Heart right ventricle (tissue), 16 donors: ENCODE data around the gene MAGI2. TPM values are rescaled to one million over a fixed set of nuclear protein-coding genes. Genes with fewer than 3 reads are reported as not detected.

ENCODE experiments used
- ATAC-seq, 8 donors: fragments of 200-7000 bp; cut with Tn5 transposase; one replicate each; pipeline ENCODE4 v1.9.1; 2020; ENCODE audit warnings: mild to moderate bottlenecking in 8 of 8, moderate library complexity in 8 of 8, moderate number of reproducible peaks in 1 of 8
- DNase-seq, 2 donors: peaks; one replicate each; pipeline ENCODE4 v3.0.0-alpha.2; 2020
- H3K27ac ChIP-seq, 10 donors: fragments of 200-600 bp; sonication (generic) in 2 of 10; one replicate each; pipeline versions ENCODE4 v1.5.0 to v1.8.0; 2020 to 2022; ENCODE audit warnings: mild to moderate bottlenecking in 3 of 10
- H3K27me3 ChIP-seq, 7 donors: fragments of 200-600 bp; one replicate each; pipeline ENCODE4 v1.8.0; 2021 to 2022; ENCODE audit warnings: mild to moderate bottlenecking in 2 of 7
- H3K36me3 ChIP-seq, 9 donors: fragments of 200-600 bp; sonication (generic) in 1 of 9; one replicate each; pipeline versions ENCODE4 v1.5.0 to v1.8.0; 2020 to 2022; ENCODE audit warnings: mild to moderate bottlenecking in 2 of 9
- H3K4me1 ChIP-seq, 9 donors: fragments of 200-600 bp; sonication (generic) in 1 of 9; one replicate each; pipeline versions ENCODE4 v1.5.0 to v1.8.0; 2020 to 2022; ENCODE audit warnings: mild to moderate bottlenecking in 4 of 9
- H3K4me3 ChIP-seq, 10 donors: fragments of 200-600 bp; sonication (generic) in 2 of 10; one replicate each; pipeline versions ENCODE4 v1.5.0 to v1.8.0; 2020 to 2022; ENCODE audit warnings: mild to moderate bottlenecking in 7 of 10, moderate library complexity in 2 of 10
- H3K9me3 ChIP-seq, 11 donors: fragments of 200-600 bp in 10 of 11; sonication (generic) in 2 of 11; one replicate each; pipeline versions ENCODE4 v1.5.0 to v1.8.0; 2013 to 2022; ENCODE audit warnings: mild to moderate bottlenecking in 2 of 11, control low read depth in 1 of 11, moderate library complexity in 1 of 11
- CTCF ChIP-seq, 9 donors: fragments of 200-600 bp; sonication (generic) in 2 of 9; IDR thresholded peaks; one replicate each; pipeline versions ENCODE4 v1.5.0 to v1.8.0; 2021 to 2022; ENCODE audit warnings: antibody characterized with exemption in 9 of 9, mild to moderate bottlenecking in 5 of 9, moderate library complexity in 1 of 9
- WGBS, 2 donors: extraction: QIAGEN DNeasy Blood & Tissue Kit; methylation state at CpG; one replicate each; pipeline ENCODE4 v1.1.7; 2013; ENCODE audit warnings: inconsistent platforms in 1 of 2; 5-methylcytosine and 5-hydroxymethylcytosine counted together
- intact Hi-C, 10 donors: fragments of 100-400 bp; cut with DNase I; formaldehyde crosslinking; loops; one replicate each; pipeline versions ENCODE4 v1.11.1 to v1.14.2; 2022
- polyA plus RNA-seq, 2 donors: library from polyadenylated mRNA; stranded (reverse); fragments of 200-250 nt; gene quantifications; one replicate each; pipeline ENCODE4 v1.2.3, GENCODE V29; 2013
- total RNA-seq, 10 donors: library from RNA; stranded (reverse); fragmentation: NEBNext Ultra II Directional in 3 of 10; extraction: Animal tissue kit (Norgen Biotek cat#: 25700) in 3 of 10; gene quantifications; one replicate each; pipeline versions ENCODE4 v1.2.1 to v1.2.4, GENCODE V29; 2021 to 2023
- donor health status: Arrhythmogenic right ventricular cardiomyopathy.
- donor health status: ischemic (EF 13 %, LVEDD 7.1; RV severe dilation, severe dysfunction).
- donor health status: healthy with polysubstance abuse.
- donor health status: DM: no; HTN: yes; CAD: no.
- donor health status: DM: no; HTN: no; CAD: no.
- donor health status: ischemic (EF 25% LVEDD 6.9; RV normal size, moderate dysfunction).
- donor health status: ischemic (EF 25% LVEDD 5.7; RV mildly dilated, moderate dysfunction).
- donor health status: healthy.
- donor health status: DM: yes; HTN: yes; CAD: no.
- donor health status: Ischemic cardiomyopathy.
- donor health status: ischemic (EF 35%, LVEDD 5.7; RV mildly dilated, moderate dysfunction).
- donor health status: nonischemic (EF 11% LVEDD 7.7; RV severe dilation, severe dysfunction).
- donor health status: DM: yes; HTN: yes; CAD: no.
- donor health status: PGD.
- donor health status: ischemic (EF 29% LVEDD 5.4; RV normal size, mild dysfunction).
- donor health status: nonischemic (EF 23%, LVEDD 6.1; RV moderate dilation, normal function).

Gene MAGI2
- total and polyA plus RNA-seq, 12 donors, result 0.83 to 6.0 (median 4.1) TPM

- DNase-seq (no peak), ATAC-seq (no peak)
- no peaks in the 10 kb centered on the region for H3K9me3 ChIP-seq
- TF ChIP-seq CTCF (IDR thresholded peaks at IDR 0.05), result no peak
- H3K4me3 ChIP-seq, result no peak overlapping the region
- H3K27me3 ChIP-seq, result no peaks in the 10 kb centered on the region
- peaks cover 0 to 3% (median 0%) of the 10 kb centered on the region in 9 donors for H3K4me1 ChIP-seq
- H3K36me3 ChIP-seq, result no peaks in the 10 kb centered on the region
- intact Hi-C loops, result no loop called here
- no peak overlapping the region for H3K27ac ChIP-seq
Observed at GRCh38 chr7:78695826-78696225, 757.6 kb downstream of the MAGI2 start.

GRCh38 chr7:78691584-78691983, 761.9 kb downstream of the MAGI2 start:
- WGBS, 2 donors, result 81 to 82% methylated on average over 3 of the region's 3 CpGs
- no peak for ATAC-seq
- no peaks in the 10 kb centered on the region for H3K27me3 ChIP-seq
- TF ChIP-seq CTCF (IDR thresholded peaks at IDR 0.05), result no peak
- DNase-seq, result no peak
- H3K27ac ChIP-seq, result no peak overlapping the region
- H3K4me3 ChIP-seq, result no peak overlapping the region
- no peaks in the 10 kb centered on the region for H3K9me3 ChIP-seq
- H3K4me1 ChIP-seq, result no peaks in the 10 kb centered on the region
- no peaks in the 10 kb centered on the region for H3K36me3 ChIP-seq
- intact Hi-C loops, result no loop called here

- intact Hi-C loops, result no loop called here
- 80 to 90% methylated on average over 4 of the region's 4 CpGs for WGBS, 2 donors
- H3K36me3 ChIP-seq, result no peaks in the 10 kb centered on the region
- no peaks in the 10 kb centered on the region for H3K4me1 ChIP-seq
- ATAC-seq (no peak), DNase-seq (no peak)
- H3K27me3 ChIP-seq, result no peaks in the 10 kb centered on the region
- TF ChIP-seq CTCF (IDR thresholded peaks at IDR 0.05), result no peak
- H3K4me3 ChIP-seq, result no peak overlapping the region
- H3K9me3 ChIP-seq, result no peaks in the 10 kb centered on the region
- no peak overlapping the region for H3K27ac ChIP-seq
Observed at GRCh38 chr7:78690174-78690573, 763.3 kb downstream of the MAGI2 start.

GRCh38 chr7:78688376-78688775, 765.1 kb downstream of the MAGI2 start:
- no peak for TF ChIP-seq CTCF (IDR thresholded peaks at IDR 0.05)
- Histone ChIP-seq H3K4me1 (no peaks in the 10 kb centered on the region), H3K4me3 (no peak overlapping the region), H3K9me3 (no peaks in the 10 kb centered on the region), H3K27ac (no peak overlapping the region), H3K27me3 (no peaks in the 10 kb centered on the region), H3K36me3 (no peaks in the 10 kb centered on the region)
- ATAC-seq, result no peak
- DNase-seq, result no peak
- intact Hi-C loops, result no loop called here
- WGBS, 2 donors, result 70 to 79% methylated on average over 2 of the region's 2 CpGs

- Histone ChIP-seq H3K36me3 (no peaks in the 10 kb centered on the region), H3K27me3 (no peaks in the 10 kb centered on the region), H3K27ac (no peak overlapping the region), H3K4me3 (no peak overlapping the region), H3K9me3 (no peaks in the 10 kb centered on the region), H3K4me1 (no peaks in the 10 kb centered on the region)
- TF ChIP-seq CTCF (IDR thresholded peaks at IDR 0.05), result no peak
- intact Hi-C loops, result no loop called here
- ATAC-seq (no peak), DNase-seq (no peak)
- WGBS, 2 donors, result 66 to 81% methylated on average over 6 of the region's 6 CpGs
Observed at GRCh38 chr7:78686189-78686588, 767.3 kb downstream of the MAGI2 start.
